Measurements from ENCODE around the gene UGT1A9.

GRCh38 chr2:233779722-233780121, 108.0 kb downstream of the UGT1A9 start:
- no peak for TF ChIP-seq CTCF (IDR thresholded peaks at IDR 0.05; ENCODE audit: poor library complexity, severe bottlenecking)
- no peak for TF ChIP-seq TAF1 (IDR thresholded peaks at IDR 0.05; ENCODE audit: low read depth)
- TF ChIP-seq SMC3 (conservative IDR thresholded peaks at IDR 0.05; ENCODE audit: poor library complexity), result no peak
- TF ChIP-seq POLR2AphosphoS5 (IDR thresholded peaks at IDR 0.05), result no peak
- no peak for TF ChIP-seq EP300 (conservative IDR thresholded peaks at IDR 0.05; ENCODE audit: poor library complexity, severe bottlenecking)
- no peak for TF ChIP-seq REST (IDR thresholded peaks at IDR 0.05; ENCODE audit: borderline replicate concordance)
- no peak for TF ChIP-seq RAD21 (conservative IDR thresholded peaks at IDR 0.05)

Data from neural cell (in vitro differentiated cells).